Upper lobe of left lung (tissue), 6 donors: ENCODE results near the gene MCM3AP. TPM values are rescaled to one million over a fixed set of nuclear protein-coding genes. Genes with fewer than 3 reads are reported as not detected.

ENCODE experiments used
- ATAC-seq, 2 donors: fragments of 200-7000 bp; cut with Tn5 transposase; one replicate each; pipeline ENCODE4 v1.9.1; 2022; ENCODE audit warnings: mild to moderate bottlenecking in 2 of 2, moderate library complexity in 2 of 2; ENCODE audit not compliant: low FRiP score in 2 of 2
- DNase-seq, 2 donors: peaks; one replicate each; pipeline ENCODE4 v3.0.0-alpha.2; 2019 to 2020
- H3K27ac ChIP-seq, 4 donors: fragments of 200-600 bp; sonication (generic); one replicate each; pipeline ENCODE4 v1.5.1; 2016 to 2019
- H3K27me3 ChIP-seq, 4 donors: fragments of 200-600 bp; sonication (generic); one replicate each; pipeline ENCODE4 v1.5.1; 2017 to 2019
- H3K36me3 ChIP-seq, 4 donors: fragments of 200-600 bp; sonication (generic); one replicate each; pipeline ENCODE4 v1.5.1; 2016 to 2019
- H3K4me1 ChIP-seq, 4 donors: fragments of 200-600 bp; sonication (generic); one replicate each; pipeline ENCODE4 v1.5.1; 2018 to 2019
- H3K4me3 ChIP-seq, 4 donors: fragments of 200-600 bp; sonication (generic); one replicate each; pipeline ENCODE4 v1.5.1; 2017 to 2019; ENCODE audit warnings: mild to moderate bottlenecking in 2 of 4, moderate library complexity in 1 of 4
- H3K9me3 ChIP-seq, 4 donors: fragments of 200-600 bp; sonication (generic); one replicate each; pipeline ENCODE4 v1.5.1; 2018 to 2019
- CTCF ChIP-seq, 6 experiments: fragments of 450-650 bp in 4 of 6; fragments of 200-600 bp in 2 of 6; sonication (generic) in 2 of 6; IDR thresholded peaks; one replicate each; pipeline ENCODE4 v1.5.1; 2016 to 2019; ENCODE audit warnings: antibody characterized with exemption in 6 of 6
- EP300 ChIP-seq, 4 donors: sonication (generic); formaldehyde crosslinking; IDR thresholded peaks; one replicate each; pipeline ENCODE4 v1.5.1; 2017; ENCODE audit warnings: antibody characterized with exemption in 4 of 4, control low read depth in 2 of 4
- POLR2A ChIP-seq, 4 donors: fragments of 450-650 bp; IDR thresholded peaks; one replicate each; pipeline ENCODE4 v1.5.1; 2016 to 2017; ENCODE audit warnings: antibody characterized with exemption in 4 of 4, mild to moderate bottlenecking in 2 of 4
- POLR2AphosphoS5 ChIP-seq, 2 donors: sonication (generic); formaldehyde crosslinking; IDR thresholded peaks; one replicate each; pipeline ENCODE4 v1.5.1; 2017; ENCODE audit warnings: antibody characterized with exemption in 2 of 2
- WGBS, 2 donors: methylation state at CpG; one replicate each; pipeline ENCODE4 v1.1.5; 2017 to 2018; 5-methylcytosine and 5-hydroxymethylcytosine counted together
- total RNA-seq, 6 donors: library from RNA; depleted of rRNA in 4 of 6; stranded (reverse); fragments of >200 nt in 4 of 6; gene quantifications; one replicate each; pipeline versions ENCODE4 v1.1.0 to v1.2.1, GENCODE V29; 2016 to 2021
- donor health status: DM: no; HTN: no; CAD: no; lungs with moderate emphysema.
- donor health status: DM: no; HTN: yes; CAD: no; lungs with severe emphysema.

Gene MCM3AP
- total RNA-seq, 6 donors from 2014 or later, result 93.3 to 226 (median 98.4) TPM

GRCh38 chr21:46229133-46229922 is 56.1 kb downstream of the MCM3AP start:
- peak; percentile 34 to 62 for ATAC-seq
- H3K27me3 ChIP-seq, result no peaks in the 10 kb centered on the region
- DNase-seq, result peak; percentile 42 to 92
- WGBS, 2 donors, result 8 to 14% methylated on average over 14 to 41 of the region's 72 CpGs
- peak overlapping the region in 3 of 4 donors; percentile 70 to 77 (median 70) for H3K27ac ChIP-seq
- H3K9me3 ChIP-seq, result no peaks in the 10 kb centered on the region
- H3K4me1 ChIP-seq, result peaks cover 20 to 41% (median 32%) of the 10 kb centered on the region in 4 donors
- TF ChIP-seq CTCF (IDR thresholded peaks at IDR 0.05) (peak; percentile 32 to 74 (median 56)), EP300 (IDR thresholded peaks at IDR 0.05) (no peak), POLR2AphosphoS5 (IDR thresholded peaks at IDR 0.05) (no peak), POLR2A (IDR thresholded peaks at IDR 0.05) (no peak)
- peaks cover 0 to 13% (median 3%) of the 10 kb centered on the region in 4 donors for H3K36me3 ChIP-seq
- peak overlapping the region; percentile 67 to 100 (median 85) for H3K4me3 ChIP-seq

GRCh38 chr21:46228345-46229051 is 56.9 kb downstream of the MCM3AP start, which contains the start of gene LSS:
LSS (minus strand) TSS chr21:46228774; CDS start chr21:46228745, 29 bp downstream.
- Histone ChIP-seq H3K4me1 (peaks cover 20 to 41% (median 32%) of the 10 kb centered on the region in 4 donors), H3K36me3 (peaks cover 0 to 6% (median 0%) of the 10 kb centered on the region in 4 donors), H3K4me3 (peak within 1 kb of the TSS; percentile 84 to 100 (median 87)), H3K27ac (peak within 1 kb of the TSS; percentile 74 to 90 (median 85)), H3K27me3 (no peaks in the 10 kb centered on the region), H3K9me3 (no peaks in the 10 kb centered on the region)
- 0 to 1% methylated on average over 2 to 15 of the region's 77 CpGs for WGBS, 2 donors
- ATAC-seq (peak; percentile 95 to 99), DNase-seq (peak; percentile 99 to 100)
- TF ChIP-seq CTCF (IDR thresholded peaks at IDR 0.05) (peak in 1 of 6 experiments; percentile 14), POLR2AphosphoS5 (IDR thresholded peaks at IDR 0.05) (peak in 1 of 2 donors; percentile 87), POLR2A (IDR thresholded peaks at IDR 0.05) (peak in 3 of 4 donors; percentile 49 to 82 (median 73)), EP300 (IDR thresholded peaks at IDR 0.05) (peak in 1 of 4 donors; percentile 62)

GRCh38 chr21:46227811-46228344 is 57.5 kb downstream of the MCM3AP start:
- Histone ChIP-seq H3K9me3 (no peaks in the 10 kb centered on the region), H3K4me3 (peak overlapping the region; percentile 84 to 100 (median 87)), H3K27me3 (no peaks in the 10 kb centered on the region), H3K4me1 (peaks cover 20 to 43% (median 34%) of the 10 kb centered on the region in 4 donors), H3K36me3 (peaks cover 0 to 4% (median 2%) of the 10 kb centered on the region in 4 donors), H3K27ac (peak overlapping the region; percentile 74 to 90 (median 85))
- WGBS, 2 donors, result 2% methylated on average over 20 of the region's 20 CpGs
- DNase-seq, result peak in 1 of 2 donors; percentile 68
- no peak for ATAC-seq
- no peak for TF ChIP-seq EP300 (IDR thresholded peaks at IDR 0.05)
- no peak for TF ChIP-seq POLR2A (IDR thresholded peaks at IDR 0.05)
- no peak for TF ChIP-seq POLR2AphosphoS5 (IDR thresholded peaks at IDR 0.05)
- no peak for TF ChIP-seq CTCF (IDR thresholded peaks at IDR 0.05)

GRCh38 chr21:46226920-46227599 is 58.4 kb downstream of the MCM3AP start:
- TF ChIP-seq POLR2A (IDR thresholded peaks at IDR 0.05) (peak in 2 of 4 donors; percentile 30 to 54), POLR2AphosphoS5 (IDR thresholded peaks at IDR 0.05) (no peak), EP300 (IDR thresholded peaks at IDR 0.05) (no peak), CTCF (IDR thresholded peaks at IDR 0.05) (no peak)
- peak in 1 of 2 donors; percentile 35 for ATAC-seq
- Histone ChIP-seq H3K36me3 (peaks cover 0 to 11% (median 6%) of the 10 kb centered on the region in 4 donors), H3K9me3 (no peaks in the 10 kb centered on the region), H3K4me3 (peak overlapping the region; percentile 13 to 100 (median 85)), H3K4me1 (peaks cover 20 to 50% (median 37%) of the 10 kb centered on the region in 4 donors), H3K27ac (peak overlapping the region in 3 of 4 donors; percentile 84 to 90 (median 86)), H3K27me3 (no peaks in the 10 kb centered on the region)
- 61 to 64% methylated on average over 4 of the region's 4 CpGs for WGBS, 2 donors
- peak in 1 of 2 donors; percentile 50 for DNase-seq
